Tibial nerve (tissue), 4 donors: ENCODE measurements around the gene PHF20.

ENCODE experiments used
- CTCF ChIP-seq, 5 experiments: fragments of 200-600 bp in 3 of 5; fragments of 450-650 bp in 2 of 5; sonication (generic) in 3 of 5; IDR thresholded peaks; one replicate each; pipeline ENCODE4 v1.5.1; 2016 to 2019; ENCODE audit warnings: antibody characterized with exemption in 5 of 5, mild to moderate bottlenecking in 3 of 5, moderate library complexity in 2 of 5
- EP300 ChIP-seq, 2 donors: sonication (generic); formaldehyde crosslinking; IDR thresholded peaks; one replicate each; pipeline ENCODE4 v1.6.1; 2017; ENCODE audit warnings: antibody characterized with exemption in 2 of 2, mild to moderate bottlenecking in 1 of 2
- POLR2A ChIP-seq, 2 donors: fragments of 450-650 bp; IDR thresholded peaks; one replicate each; pipeline ENCODE4 v1.6.1; 2017; ENCODE audit warnings: antibody characterized with exemption in 2 of 2, mild to moderate bottlenecking in 2 of 2, moderate library complexity in 2 of 2

- TF ChIP-seq CTCF (IDR thresholded peaks at IDR 0.05) (no peak), POLR2A (IDR thresholded peaks at IDR 0.05) (no peak), EP300 (IDR thresholded peaks at IDR 0.05) (no peak)
Observed at GRCh38 chr20:35842361-35842760, 70.5 kb downstream of the PHF20 start.
